Hippocampal formation (tissue), 2 donors: ENCODE measurements around the gene DLG2.
A peak's percentile ranks its signal among the peaks of the same experiment; 100 is the strongest.

Experiments
- DNase-seq, 2 donors: peaks; one replicate each; lab custom pipeline; 2025; lab: John Stamatoyannopoulos, UW

Gene DLG2

GRCh38 chr11:84129961-84130576, 1497.1 kb downstream of the DLG2 start:
- DNase-seq, result no peak

GRCh38 chr11:84128840-84129239, 1498.3 kb downstream of the DLG2 start:
- no peak for DNase-seq

GRCh38 chr11:84117394-84117793, 1509.8 kb downstream of the DLG2 start:
- no peak for DNase-seq

GRCh38 chr11:84106541-84106940, 1520.6 kb downstream of the DLG2 start:
- no peak for DNase-seq

- no peak for DNase-seq
Observed at GRCh38 chr11:84105148-84105547, 1522.0 kb downstream of the DLG2 start.

- DNase-seq, result peak; percentile 46 to 73
Observed at GRCh38 chr11:84103096-84103495, 1524.0 kb downstream of the DLG2 start.

GRCh38 chr11:84097186-84097585, 1530.0 kb downstream of the DLG2 start:
- no peak for DNase-seq

GRCh38 chr11:84091212-84091986, 1535.7 kb downstream of the DLG2 start:
- no peak for DNase-seq

GRCh38 chr11:84089072-84090057, 1537.8 kb downstream of the DLG2 start:
- DNase-seq, result peak; percentile 61 to 91

- no peak for DNase-seq
Observed at GRCh38 chr11:84071851-84072250, 1555.3 kb downstream of the DLG2 start.

GRCh38 chr11:84069048-84069447, 1558.1 kb downstream of the DLG2 start:
- no peak for DNase-seq

GRCh38 chr11:84061726-84062125, 1565.4 kb downstream of the DLG2 start:
- no peak for DNase-seq

- DNase-seq, result no peak
Observed at GRCh38 chr11:84056653-84057376, 1570.3 kb downstream of the DLG2 start.

- DNase-seq, result no peak
Observed at GRCh38 chr11:84045146-84045545, 1582.0 kb downstream of the DLG2 start.

- no peak for DNase-seq
Observed at GRCh38 chr11:84044706-84045105, 1582.4 kb downstream of the DLG2 start.

- DNase-seq, result no peak
Observed at GRCh38 chr11:84036664-84037194, 1590.4 kb downstream of the DLG2 start.

- no peak for DNase-seq
Observed at GRCh38 chr11:84035645-84036044, 1591.5 kb downstream of the DLG2 start.

- no peak for DNase-seq
Observed at GRCh38 chr11:84034484-84034883, 1592.7 kb downstream of the DLG2 start.

GRCh38 chr11:84024266-84024665, 1602.9 kb downstream of the DLG2 start:
- DNase-seq, result no peak

GRCh38 chr11:84022695-84023094, 1604.4 kb downstream of the DLG2 start:
- peak in 1 of 2 donors; percentile 14 for DNase-seq

- peak; percentile 42 to 83 for DNase-seq
Observed at GRCh38 chr11:84022201-84022600, 1604.9 kb downstream of the DLG2 start.
